Measurements from ENCODE around the gene SAP130.

SAP130 gene

GRCh38 chr2:127986548-127987079, 41.2 kb downstream of the SAP130 start:
- Histone ChIP-seq H3K4me1 (ENCODE audit: control insufficient read depth in 1 of 2, insufficient read depth in 1 of 2, low read depth in 1 of 2, low read length in 1 of 2) (no peaks in the 10 kb centered on the region), H3K4me3 (ENCODE audit: low read depth in 1 of 2, low read length in 1 of 2) (no peak overlapping the region), H3K9me3 (no peaks in the 10 kb centered on the region), H3K36me3 (peaks cover 90% of the 10 kb centered on the region), H3K27me3 (no peaks in the 10 kb centered on the region), H3K27ac (no peak overlapping the region)
- no peak for TF ChIP-seq CTCF (IDR thresholded peaks at IDR 0.05)

- H3K27ac ChIP-seq, result no peak overlapping the region
- no peak overlapping the region for H3K4me3 ChIP-seq (ENCODE audit: low read depth in 1 of 2, low read length in 1 of 2)
- no peaks in the 10 kb centered on the region for H3K27me3 ChIP-seq
- no peaks in the 10 kb centered on the region for H3K9me3 ChIP-seq
- peaks cover 89% of the 10 kb centered on the region for H3K36me3 ChIP-seq
- H3K4me1 ChIP-seq (ENCODE audit: control insufficient read depth in 1 of 2, insufficient read depth in 1 of 2, low read depth in 1 of 2, low read length in 1 of 2), result no peaks in the 10 kb centered on the region
- TF ChIP-seq CTCF (IDR thresholded peaks at IDR 0.05), result no peak
Measured at GRCh38 chr2:127985735-127986134, 42.1 kb downstream of the SAP130 start.

GRCh38 chr2:127985026-127985734, 42.7 kb downstream of the SAP130 start:
- Histone ChIP-seq H3K27ac (no peak overlapping the region), H3K27me3 (no peaks in the 10 kb centered on the region), H3K9me3 (no peaks in the 10 kb centered on the region), H3K4me1 (ENCODE audit: control insufficient read depth in 1 of 2, insufficient read depth in 1 of 2, low read depth in 1 of 2, low read length in 1 of 2) (no peaks in the 10 kb centered on the region), H3K4me3 (ENCODE audit: low read depth in 1 of 2, low read length in 1 of 2) (no peak overlapping the region), H3K36me3 (peaks cover 89% of the 10 kb centered on the region)
- no peak for TF ChIP-seq CTCF (IDR thresholded peaks at IDR 0.05)

GRCh38 chr2:127984551-127984950, 43.3 kb downstream of the SAP130 start:
- H3K9me3 ChIP-seq, result no peaks in the 10 kb centered on the region
- H3K27ac ChIP-seq, result no peak overlapping the region
- no peaks in the 10 kb centered on the region for H3K4me1 ChIP-seq (ENCODE audit: control insufficient read depth in 1 of 2, insufficient read depth in 1 of 2, low read depth in 1 of 2, low read length in 1 of 2)
- no peak for TF ChIP-seq CTCF (IDR thresholded peaks at IDR 0.05)
- H3K36me3 ChIP-seq, result peaks cover 90% of the 10 kb centered on the region
- no peaks in the 10 kb centered on the region for H3K27me3 ChIP-seq
- no peak overlapping the region for H3K4me3 ChIP-seq (ENCODE audit: low read depth in 1 of 2, low read length in 1 of 2)

- H3K36me3 ChIP-seq, result peaks cover 70% of the 10 kb centered on the region
- no peaks in the 10 kb centered on the region for H3K9me3 ChIP-seq
- H3K4me1 ChIP-seq (ENCODE audit: control insufficient read depth in 1 of 2, insufficient read depth in 1 of 2, low read depth in 1 of 2, low read length in 1 of 2), result no peaks in the 10 kb centered on the region
- H3K27ac ChIP-seq, result no peak overlapping the region
- TF ChIP-seq CTCF (IDR thresholded peaks at IDR 0.05), result no peak
- no peaks in the 10 kb centered on the region for H3K27me3 ChIP-seq
- H3K4me3 ChIP-seq (ENCODE audit: low read depth in 1 of 2, low read length in 1 of 2), result no peak overlapping the region
Measured at GRCh38 chr2:127969446-127969845, 58.4 kb downstream of the SAP130 start.

Data from neutrophil (primary cell).